Measurements from ENCODE around the gene PSMB9.

PSMB9 gene

GRCh38 chr6:32851025-32851424 lies 3.0 kb upstream of the PSMB9 start:
- no peak overlapping the region for H3K4me3 ChIP-seq (ENCODE audit: low read depth, low read length)
- in situ Hi-C loops (cut with HindIII; ENCODE audit: low sequenced_read_pairs), result no loop called here
- no peak for DNase-seq (ENCODE audit: low read depth, low spot score)
- TF ChIP-seq CTCF (IDR thresholded peaks at IDR 0.05; ENCODE audit: low read depth, low read length), result no peak

- H3K4me3 ChIP-seq (ENCODE audit: low read depth, low read length), result peak overlapping the region; percentile 81
- in situ Hi-C loops (cut with HindIII; ENCODE audit: low sequenced_read_pairs), result no loop called here
- peak; percentile 2 for DNase-seq (ENCODE audit: low read depth, low spot score)
- TF ChIP-seq CTCF (IDR thresholded peaks at IDR 0.05; ENCODE audit: low read depth, low read length), result no peak
Measured at GRCh38 chr6:32852018-32852843, 1.8 kb upstream of the PSMB9 start.

DNA sequence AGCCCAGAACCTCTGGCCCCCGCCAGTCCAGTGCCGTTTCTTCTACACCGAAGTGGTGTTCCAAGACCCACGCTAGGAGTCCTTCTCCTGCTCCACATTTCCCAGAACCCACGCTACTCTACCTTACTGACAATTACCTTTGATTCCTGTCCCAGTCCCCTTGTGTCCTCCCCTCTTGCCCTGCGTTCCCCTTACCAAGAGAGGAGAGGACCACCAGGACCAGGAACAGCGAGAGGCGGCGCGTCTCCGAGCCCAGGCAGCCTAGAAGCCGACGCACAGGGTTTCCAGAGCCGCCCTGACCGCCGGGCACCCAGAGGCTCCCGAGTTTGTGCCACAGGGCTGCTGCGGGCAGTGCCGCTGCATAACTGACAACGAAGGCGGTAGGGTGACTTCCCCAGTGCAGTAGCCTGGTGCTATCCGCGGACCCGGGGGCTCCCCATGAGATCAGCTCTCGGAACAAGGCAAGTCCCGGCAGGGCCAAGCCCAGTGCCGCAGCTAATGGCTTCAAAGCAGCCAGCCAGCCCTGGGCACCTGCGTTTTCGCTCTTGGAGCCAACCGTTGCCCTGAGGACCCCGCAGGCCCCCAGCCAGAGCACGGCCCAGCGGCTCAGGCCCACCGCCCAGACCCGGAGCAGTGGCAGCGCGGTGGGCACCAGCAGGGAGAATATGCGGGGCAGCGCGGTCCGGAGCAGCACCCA lies 1.0 kb upstream of the PSMB9 start:
- no peak for TF ChIP-seq CTCF (IDR thresholded peaks at IDR 0.05; ENCODE audit: low read depth, low read length)
- peak; percentile 45 for DNase-seq (ENCODE audit: low read depth, low spot score)
- in situ Hi-C loops (cut with HindIII; ENCODE audit: low sequenced_read_pairs), result no loop called here
- H3K4me3 ChIP-seq (ENCODE audit: low read depth, low read length), result peak overlapping the region; percentile 81

- H3K4me3 ChIP-seq (ENCODE audit: low read depth, low read length), result peak overlapping the region; percentile 81
- TF ChIP-seq CTCF (IDR thresholded peaks at IDR 0.05; ENCODE audit: low read depth, low read length), result no peak
- in situ Hi-C loops (cut with HindIII; ENCODE audit: low sequenced_read_pairs), result no loop called here
- DNase-seq (ENCODE audit: low read depth, low spot score), result peak; percentile 39
Measured at GRCh38 chr6:32854376-32855178, 585 bp downstream of the PSMB9 start.

DNA sequence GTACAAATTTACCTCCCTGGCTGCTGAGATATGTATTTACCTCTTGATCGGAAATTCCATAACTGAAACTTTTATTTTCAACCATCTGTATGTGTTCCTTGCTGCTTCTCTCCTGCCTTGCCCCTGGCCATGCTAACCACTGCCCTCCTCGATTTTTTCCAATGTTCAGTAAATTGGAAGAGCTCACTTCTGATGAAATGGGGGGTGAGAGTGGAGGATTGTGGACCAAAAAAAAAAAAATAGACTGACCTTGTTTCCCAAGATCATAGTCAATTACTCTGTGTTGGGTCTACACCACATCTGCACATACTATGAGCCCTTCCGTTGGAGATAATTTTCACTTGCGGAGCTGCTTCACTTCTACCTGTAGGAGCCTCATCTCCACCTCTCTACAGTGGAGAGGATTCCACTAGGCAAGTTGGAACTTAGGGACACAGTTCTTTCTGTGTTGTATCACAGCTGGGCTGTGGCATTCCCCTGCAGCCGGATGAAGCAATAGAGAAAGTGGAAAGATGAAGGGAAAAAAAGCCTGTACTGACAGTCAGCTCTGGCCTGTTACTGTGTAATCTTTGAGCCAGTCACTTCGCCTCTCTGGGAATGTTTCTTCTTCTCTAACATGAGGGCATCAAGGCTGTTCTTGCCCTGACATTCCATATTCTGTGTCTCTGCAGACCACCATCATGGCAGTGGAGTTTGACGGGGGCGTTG lies 1.6 kb downstream of the PSMB9 start:
- no peak for TF ChIP-seq CTCF (IDR thresholded peaks at IDR 0.05; ENCODE audit: low read depth, low read length)
- no peak overlapping the region for H3K4me3 ChIP-seq (ENCODE audit: low read depth, low read length)
- in situ Hi-C loops (cut with HindIII; ENCODE audit: low sequenced_read_pairs), result no loop called here
- no peak for DNase-seq (ENCODE audit: low read depth, low spot score)
